Stomach (tissue), 9 donors: Measurements from ENCODE around the gene CLEC10A. TPM values are rescaled to one million over a fixed set of nuclear protein-coding genes. Genes with fewer than 3 reads are reported as not detected.
"Not testable (repeated sequence)": the region's sequence is repeated elsewhere in the genome, so short reads cannot be mapped to it uniquely, and the experiment has no call there.

Experiments used
- DNase-seq, 2 donors: peaks; one replicate each; pipeline versions ENCODE4 v3.0.0 to v3.0.0-alpha.2; 2013 to 2019
- H3K27ac ChIP-seq, 5 donors: fragments of 200-600 bp in 4 of 5; sonication (generic) in 4 of 5; one replicate each; pipeline ENCODE4 v1.5.1; 2013 to 2019; ENCODE audit warnings: mild to moderate bottlenecking in 1 of 5, moderate library complexity in 1 of 5
- H3K27me3 ChIP-seq, 3 donors: fragments of 200-600 bp; sonication (generic); one replicate each; pipeline ENCODE4 v1.5.1; 2017 to 2019; ENCODE audit warnings: mixed run types in 1 of 3
- H3K36me3 ChIP-seq, 4 donors: fragments of 200-600 bp; sonication (generic); 1 replicate in 3 of 4; 2 replicates in 1 of 4; pipeline ENCODE4 v1.5.1; 2016 to 2019
- H3K4me1 ChIP-seq, 4 donors: fragments of 200-600 bp; sonication (generic); one replicate each; pipeline ENCODE4 v1.5.1; 2016 to 2019
- H3K4me3 ChIP-seq, 4 donors: fragments of 200-600 bp; sonication (generic) in 3 of 4; one replicate each; pipeline ENCODE4 v1.5.1; 2016 to 2019; ENCODE audit warnings: mild to moderate bottlenecking in 1 of 4
- H3K9me3 ChIP-seq, 4 donors: fragments of 200-600 bp; sonication (generic); one replicate each; pipeline ENCODE4 v1.5.1; 2016 to 2019
- CTCF ChIP-seq, 7 experiments: fragments of 450-650 bp in 4 of 7; fragments of 200-600 bp in 3 of 7; sonication (generic) in 3 of 7; IDR thresholded peaks; one replicate each; pipeline ENCODE4 v1.5.1; 2016 to 2019; ENCODE audit warnings: antibody characterized with exemption in 7 of 7, control low read depth in 2 of 7, mild to moderate bottlenecking in 1 of 7
- EP300 ChIP-seq: sonication (generic); formaldehyde crosslinking; IDR thresholded peaks from one replicate; pipeline ENCODE4 v1.6.1; 2017; ENCODE audit warnings: antibody characterized with exemption
- POLR2A ChIP-seq, 4 donors: fragments of 450-650 bp; IDR thresholded peaks; one replicate each; pipeline ENCODE4 v1.6.1; 2016; ENCODE audit warnings: antibody characterized with exemption in 4 of 4, control low read depth in 2 of 4, mild to moderate bottlenecking in 1 of 4, moderate library complexity in 1 of 4
- POLR2AphosphoS5 ChIP-seq, 3 donors: sonication (generic); formaldehyde crosslinking; IDR thresholded peaks; one replicate each; pipeline ENCODE4 v1.6.1; 2016; ENCODE audit warnings: antibody characterized with exemption in 3 of 3
- WGBS, 5 donors: extraction: QIAGEN DNeasy Blood & Tissue Kit in 3 of 5; methylation state at CpG; one replicate each; pipeline versions ENCODE4 v1.1.5 to v1.1.7; 2013 to 2018; 5-methylcytosine and 5-hydroxymethylcytosine counted together
- intact Hi-C: fragments of 100-400 bp; cut with DNase I; formaldehyde crosslinking; loops from one replicate; pipeline ENCODE4 v1.15.1; 2023; ENCODE audit warnings: low total_unique reads
- polyA plus RNA-seq, 3 donors: library from polyadenylated mRNA; stranded (reverse); fragments of 200-250 nt; gene quantifications; one replicate each; pipeline ENCODE4 v1.2.3, GENCODE V29; 2013
- total RNA-seq, 5 donors: library from RNA; depleted of rRNA; stranded (reverse); fragments of >200 nt; gene quantifications; one replicate each; pipeline versions ENCODE4 v1.1.0 to v1.2.3, GENCODE V29; 2014 to 2016
- donor health status: healthy with polysubstance abuse.
- donor health status: Bipolar disorder and iron deficiency.
- donor health status: healthy.

Gene CLEC10A
- total and polyA plus RNA-seq, 8 donors = 0.75 to 6.6 (median 2.2) TPM; not detected in 3

DNA sequence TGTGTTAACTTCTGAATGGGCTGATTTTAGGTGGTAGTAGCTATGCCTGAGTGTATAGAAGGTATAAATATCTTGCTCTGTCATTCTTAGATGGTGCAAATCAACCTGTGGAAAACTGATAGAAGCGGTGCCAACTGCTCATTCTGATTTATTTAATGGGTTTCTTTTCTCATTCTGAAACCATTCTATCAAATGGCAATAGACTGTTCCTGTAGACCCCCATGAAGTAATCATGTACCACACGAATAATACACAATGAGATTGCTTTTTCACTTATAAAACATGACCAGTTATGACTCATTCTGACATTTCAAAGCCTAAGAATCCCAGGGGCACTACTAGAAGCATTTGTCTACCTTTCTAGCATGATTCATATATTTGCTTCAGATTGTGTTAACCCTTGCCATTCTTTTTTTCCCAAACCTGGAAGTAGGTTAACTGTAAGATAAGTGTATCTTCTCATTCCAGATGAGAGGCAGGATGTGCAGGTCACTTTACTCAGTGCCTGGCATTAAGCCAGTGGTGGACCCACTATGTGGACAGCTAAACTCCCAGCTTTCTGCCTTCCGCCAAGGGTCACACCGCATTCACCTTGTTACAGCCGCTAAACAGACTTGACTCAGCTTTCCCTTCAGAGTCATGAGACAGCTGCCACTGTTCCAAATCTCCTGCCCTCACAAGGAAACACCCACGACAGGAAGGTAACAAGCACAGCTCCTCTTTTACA is 19.7 kb downstream of the CLEC10A start:
- Histone ChIP-seq H3K4me3 (no peak overlapping the region), H3K27me3 (peaks cover 0 to 37% (median 0%) of the 10 kb centered on the region in 3 donors), H3K9me3 (no peaks in the 10 kb centered on the region), H3K36me3 (no peaks in the 10 kb centered on the region), H3K27ac (peak overlapping the region in 2 of 5 donors; percentile 20 to 38), H3K4me1 (peaks cover 0 to 9% (median 0%) of the 10 kb centered on the region in 4 donors)
- TF ChIP-seq POLR2AphosphoS5 (IDR thresholded peaks at IDR 0.05) (peak in 1 of 3 donors; percentile 5), EP300 (no peak)
- peak; percentile 27 to 64 for DNase-seq
- 15 to 34% (median 22%) methylated on average over 6 of the region's 6 CpGs for WGBS, 5 donors
- intact Hi-C loops = no loop called here

DNA sequence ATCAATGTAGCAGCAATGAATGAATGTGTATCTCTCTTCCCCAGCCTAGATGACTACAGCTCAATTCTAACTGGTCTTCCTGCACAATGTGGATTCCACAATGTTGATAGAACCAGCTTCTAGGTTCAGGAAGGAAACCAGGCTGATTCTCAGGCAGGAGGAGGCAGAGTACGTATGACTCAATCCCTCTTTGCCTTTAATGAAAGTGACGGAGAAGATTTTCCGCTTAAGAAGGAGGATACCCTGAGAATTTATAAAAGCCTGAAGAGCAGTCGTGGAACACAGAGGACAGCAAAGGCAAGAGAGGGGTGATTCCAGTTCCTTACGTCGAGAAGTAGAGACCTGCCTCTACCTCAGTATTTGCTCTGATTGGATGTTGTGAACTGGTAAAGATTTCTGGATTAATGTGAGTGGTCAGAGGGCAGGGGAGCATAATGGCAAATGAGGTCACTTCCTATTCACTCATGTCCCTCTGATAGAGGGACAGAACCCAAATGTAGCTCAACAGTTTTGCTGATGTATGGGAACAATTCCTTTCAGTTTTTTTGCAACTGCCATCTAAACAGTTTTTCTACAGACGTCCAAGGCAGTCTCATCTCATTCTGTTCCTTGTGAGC is 21.1 kb downstream of the CLEC10A start:
- peaks cover 0 to 9% (median 0%) of the 10 kb centered on the region in 4 donors for H3K4me1 ChIP-seq
- no peak overlapping the region for H3K4me3 ChIP-seq
- 57 to 75% (median 70%) methylated on average over 7 of the region's 7 CpGs for WGBS, 5 donors
- no peak overlapping the region for H3K27ac ChIP-seq
- TF ChIP-seq CTCF (IDR thresholded peaks at IDR 0.05) (no peak), POLR2AphosphoS5 (IDR thresholded peaks at IDR 0.05) (no peak), EP300 (no peak), POLR2A (IDR thresholded peaks at IDR 0.05) (no peak)
- H3K36me3 ChIP-seq = no peaks in the 10 kb centered on the region
- peaks cover 0 to 23% (median 0%) of the 10 kb centered on the region in 3 donors for H3K27me3 ChIP-seq
- H3K9me3 ChIP-seq = no peaks in the 10 kb centered on the region
- intact Hi-C loops = no loop called here
- no peak for DNase-seq

DNA sequence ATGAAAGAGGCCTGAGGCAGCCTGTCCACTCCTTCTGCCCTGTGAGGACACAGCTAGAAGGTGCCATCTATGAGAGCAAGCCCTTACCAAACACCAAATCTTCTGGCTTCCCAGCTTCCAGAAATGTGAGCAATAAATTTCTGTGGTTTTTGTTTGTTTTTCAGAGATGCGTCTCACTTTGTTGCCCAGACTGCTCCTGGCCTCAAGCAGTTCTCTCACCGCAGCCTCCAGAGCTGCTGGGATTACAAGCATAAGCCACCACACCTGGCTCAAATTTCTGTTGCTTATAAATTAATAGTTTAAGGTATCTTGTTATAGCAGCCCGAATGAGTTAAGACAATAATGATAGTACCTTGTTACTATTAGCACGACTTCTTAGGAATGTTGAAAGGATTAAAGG is 23.7 kb downstream of the CLEC10A start:
- Histone ChIP-seq H3K4me3 (no peak overlapping the region), H3K27ac (no peak overlapping the region), H3K4me1 (peaks cover 0 to 15% (median 3%) of the 10 kb centered on the region in 4 donors), H3K36me3 (no peaks in the 10 kb centered on the region), H3K9me3 (no peaks in the 10 kb centered on the region), H3K27me3 (peaks cover 0 to 11% (median 0%) of the 10 kb centered on the region in 3 donors)
- 70 to 87% (median 75%) methylated on average over 4 of the region's 4 CpGs for WGBS, 5 donors
- intact Hi-C loops = no loop called here
- TF ChIP-seq CTCF (IDR thresholded peaks at IDR 0.05) (no peak), POLR2A (IDR thresholded peaks at IDR 0.05) (no peak), EP300 (no peak), POLR2AphosphoS5 (IDR thresholded peaks at IDR 0.05) (no peak)
- no peak for DNase-seq

GRCh38 chr17:7050583-7050982 is 29.5 kb downstream of the CLEC10A start:
- H3K4me3 ChIP-seq, H3K36me3 ChIP-seq, H3K27ac ChIP-seq, intact Hi-C loops, H3K9me3 ChIP-seq, DNase-seq: not testable (repeated sequence)
- peaks cover 6 to 28% (median 21%) of the 10 kb centered on the region in 4 donors for H3K4me1 ChIP-seq
- WGBS, 5 donors = 77 to 85% (median 79%) methylated on average over 8 to 9 of the region's 9 CpGs
- peaks cover 0 to 34% (median 0%) of the 10 kb centered on the region in 3 donors for H3K27me3 ChIP-seq

DNA sequence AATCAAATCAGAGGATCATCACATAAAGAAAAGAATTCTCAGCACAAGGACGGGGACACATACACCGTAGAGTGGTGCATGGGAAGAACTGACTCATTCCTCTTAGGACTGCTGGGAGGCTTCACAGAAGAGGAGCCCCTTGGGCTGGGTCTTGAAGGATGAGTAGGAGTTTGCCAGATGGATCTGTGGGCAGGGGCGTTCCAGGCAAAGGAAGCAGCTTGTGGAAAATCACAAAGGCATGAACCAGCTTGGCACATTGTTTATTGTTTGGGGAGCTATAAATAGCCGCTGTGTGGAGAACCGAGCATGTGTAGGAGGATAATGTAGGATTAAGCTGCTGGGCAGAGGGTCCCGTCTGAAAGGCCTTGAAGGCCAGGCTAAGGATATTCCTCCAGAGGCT is 31.1 kb downstream of the CLEC10A start:
- intact Hi-C loops = no loop called here
- DNase-seq = no peak
- no peak for TF ChIP-seq EP300
- TF ChIP-seq POLR2AphosphoS5 (IDR thresholded peaks at IDR 0.05) = no peak
- no peak for TF ChIP-seq CTCF (IDR thresholded peaks at IDR 0.05)
- no peak for TF ChIP-seq POLR2A (IDR thresholded peaks at IDR 0.05)
- H3K27me3 ChIP-seq = peaks cover 0 to 47% (median 2%) of the 10 kb centered on the region in 3 donors
- 71 to 77% (median 74%) methylated on average over 6 of the region's 6 CpGs for WGBS, 5 donors
- H3K36me3 ChIP-seq = no peaks in the 10 kb centered on the region
- H3K4me3 ChIP-seq = no peak overlapping the region
- H3K27ac ChIP-seq = no peak overlapping the region
- H3K4me1 ChIP-seq = peaks cover 10 to 38% (median 31%) of the 10 kb centered on the region in 4 donors
- H3K9me3 ChIP-seq = no peaks in the 10 kb centered on the region
